Lower leg skin (tissue), 3 donors: ENCODE measurements around the gene C9orf85.

Experiments used
- CTCF ChIP-seq, 3 donors: fragments of 450-650 bp; IDR thresholded peaks; one replicate each; pipeline ENCODE4 v1.5.1; 2016; ENCODE audit warnings: antibody characterized with exemption in 3 of 3, mild to moderate bottlenecking in 3 of 3, moderate library complexity in 2 of 3
- POLR2A ChIP-seq, 2 donors: fragments of 450-650 bp; IDR thresholded peaks; one replicate each; pipeline ENCODE4 v1.6.1; 2016 to 2017; ENCODE audit warnings: antibody characterized with exemption in 2 of 2, mild to moderate bottlenecking in 1 of 2, moderate library complexity in 1 of 2

GRCh38 chr9:71885467-71885866 is 26.0 kb upstream of the C9orf85 start:
- TF ChIP-seq POLR2A (IDR thresholded peaks at IDR 0.05) (no peak), CTCF (IDR thresholded peaks at IDR 0.05) (no peak)
